Lower lobe of right lung (tissue), 2 donors: ENCODE data around the gene LGALS16. TPM values are rescaled to one million over a fixed set of nuclear protein-coding genes. Genes with fewer than 3 reads are reported as not detected.
"Not testable (repeated sequence)": the region's sequence is repeated elsewhere in the genome, so short reads cannot be mapped to it uniquely, and the experiment has no call there.

Experiments
- ATAC-seq, 2 donors: fragments of 200-7000 bp; cut with Tn5 transposase; one replicate each; pipeline ENCODE4 v1.9.1; 2020 to 2022; ENCODE audit warnings: mild to moderate bottlenecking in 2 of 2, moderate library complexity in 2 of 2
- DNase-seq: peaks from one replicate; pipeline ENCODE4 v3.0.0-alpha.2; 2020
- H3K27ac ChIP-seq: fragments of 200-600 bp; one replicate; pipeline ENCODE4 v1.8.0; 2022
- H3K27me3 ChIP-seq: fragments of 200-600 bp; one replicate; pipeline ENCODE4 v1.8.0; 2022; ENCODE audit warnings: low read depth
- H3K36me3 ChIP-seq: fragments of 200-600 bp; one replicate; pipeline ENCODE4 v1.8.0; 2022; ENCODE audit warnings: mild to moderate bottlenecking
- H3K4me1 ChIP-seq: fragments of 200-600 bp; one replicate; pipeline ENCODE4 v1.8.0; 2022
- H3K4me3 ChIP-seq: fragments of 200-600 bp; one replicate; pipeline ENCODE4 v1.8.0; 2022; ENCODE audit warnings: mild to moderate bottlenecking
- H3K9me3 ChIP-seq: fragments of 200-600 bp; one replicate; pipeline ENCODE4 v1.8.0; 2022
- intact Hi-C: fragments of 100-400 bp; cut with DNase I; formaldehyde crosslinking; loops from one replicate; pipeline ENCODE4 v1.11.0; 2022
- total RNA-seq: library from RNA; stranded (reverse); fragmentation: NEBNext Ultra II Directional; extraction: Animal tissue kit (Norgen Biotek cat#: 25700); gene quantifications from one replicate; pipeline ENCODE4 v1.2.1, GENCODE V29; 2021
- TF ChIP-seq, protein P1 (sequence below): fragments of 200-600 bp; IDR thresholded peaks from one replicate; pipeline ENCODE4 v1.8.0; 2022; ENCODE audit warnings: antibody characterized with exemption, mild to moderate bottlenecking
- donor health status: DM: no; HTN: yes; CAD: no; lungs with severe emphysema.

The LGALS16 gene
- total RNA-seq, 1 donor from 2014 or later: not detected

DNA sequence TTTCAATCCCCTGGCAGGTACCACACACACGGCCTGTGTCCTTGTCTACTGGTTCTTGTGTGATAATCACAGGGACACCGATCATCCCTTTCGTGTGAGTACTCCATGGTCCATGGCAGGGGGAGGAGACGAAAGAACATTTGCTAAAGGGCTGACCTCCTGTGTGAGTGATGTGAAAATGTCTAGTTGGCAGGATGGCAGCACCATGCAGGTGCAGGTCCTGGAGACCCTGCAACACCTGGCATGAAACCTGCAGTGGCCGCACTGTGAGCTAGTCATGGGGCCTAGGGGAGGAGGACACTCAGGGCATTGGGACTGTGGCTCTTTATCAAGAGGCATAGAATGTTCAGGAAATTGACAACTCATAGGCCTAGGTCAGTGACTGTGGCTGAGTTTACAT, 25.7 kb downstream of the LGALS16 start:
- peaks cover 24% of the 10 kb centered on the region for H3K4me1 ChIP-seq
- ATAC-seq: no peak
- no peak overlapping the region for H3K27ac ChIP-seq
- H3K36me3 ChIP-seq: no peaks in the 10 kb centered on the region
- peaks cover 5% of the 10 kb centered on the region for H3K27me3 ChIP-seq
- no peaks in the 10 kb centered on the region for H3K9me3 ChIP-seq
- DNase-seq: no peak
- TF ChIP-seq, protein P1, sequence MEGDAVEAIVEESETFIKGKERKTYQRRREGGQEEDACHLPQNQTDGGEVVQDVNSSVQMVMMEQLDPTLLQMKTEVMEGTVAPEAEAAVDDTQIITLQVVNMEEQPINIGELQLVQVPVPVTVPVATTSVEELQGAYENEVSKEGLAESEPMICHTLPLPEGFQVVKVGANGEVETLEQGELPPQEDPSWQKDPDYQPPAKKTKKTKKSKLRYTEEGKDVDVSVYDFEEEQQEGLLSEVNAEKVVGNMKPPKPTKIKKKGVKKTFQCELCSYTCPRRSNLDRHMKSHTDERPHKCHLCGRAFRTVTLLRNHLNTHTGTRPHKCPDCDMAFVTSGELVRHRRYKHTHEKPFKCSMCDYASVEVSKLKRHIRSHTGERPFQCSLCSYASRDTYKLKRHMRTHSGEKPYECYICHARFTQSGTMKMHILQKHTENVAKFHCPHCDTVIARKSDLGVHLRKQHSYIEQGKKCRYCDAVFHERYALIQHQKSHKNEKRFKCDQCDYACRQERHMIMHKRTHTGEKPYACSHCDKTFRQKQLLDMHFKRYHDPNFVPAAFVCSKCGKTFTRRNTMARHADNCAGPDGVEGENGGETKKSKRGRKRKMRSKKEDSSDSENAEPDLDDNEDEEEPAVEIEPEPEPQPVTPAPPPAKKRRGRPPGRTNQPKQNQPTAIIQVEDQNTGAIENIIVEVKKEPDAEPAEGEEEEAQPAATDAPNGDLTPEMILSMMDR: no peak
- no peak overlapping the region for H3K4me3 ChIP-seq
- intact Hi-C loops: no loop called here

DNA sequence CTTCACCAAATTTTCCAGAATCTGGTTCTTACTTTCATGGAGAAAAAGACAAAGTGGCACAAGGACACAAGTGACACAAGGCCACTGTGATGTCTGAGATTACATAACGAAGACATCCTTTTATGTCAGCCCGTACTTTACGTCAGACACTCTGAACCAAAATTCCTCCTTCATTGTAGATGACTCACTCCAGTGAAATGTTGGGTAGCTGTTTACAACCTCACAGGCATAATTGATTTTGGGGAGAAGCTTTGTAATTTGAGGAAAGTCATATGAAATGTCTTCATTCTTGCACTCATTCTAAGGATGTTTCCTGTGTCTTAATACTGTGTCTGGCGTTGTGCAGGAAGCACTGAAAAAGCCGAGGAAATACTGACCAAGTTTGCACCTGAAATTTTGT, 28.6 kb downstream of the LGALS16 start:
- Histone ChIP-seq H3K4me1 (peaks cover 5% of the 10 kb centered on the region), H3K36me3 (no peaks in the 10 kb centered on the region), H3K9me3 (no peaks in the 10 kb centered on the region), H3K27me3 (peaks cover 5% of the 10 kb centered on the region), H3K27ac (no peak overlapping the region), H3K4me3 (no peak overlapping the region)
- ATAC-seq: no peak
- intact Hi-C loops: no loop called here
- TF ChIP-seq, protein P1: no peak
- no peak for DNase-seq

DNA sequence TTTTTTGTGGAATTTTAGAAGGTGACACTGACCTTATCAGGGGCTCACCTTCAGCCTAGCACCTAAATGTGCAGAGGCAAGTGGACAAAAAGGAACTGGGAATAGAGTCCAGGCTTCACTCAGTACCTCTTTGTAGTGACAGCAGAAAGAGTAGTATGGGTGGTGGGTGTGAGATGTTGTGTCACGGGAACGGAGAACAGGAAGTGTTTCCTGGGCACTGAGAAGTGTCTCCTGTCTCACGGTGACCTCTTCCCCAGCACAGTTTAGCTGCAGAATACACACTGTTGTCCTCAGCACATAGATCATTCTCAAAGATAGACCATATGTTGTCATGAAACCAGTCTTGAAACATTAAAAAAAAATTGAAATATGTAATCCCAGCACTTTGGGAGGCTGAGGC, 31.0 kb downstream of the LGALS16 start:
- Histone ChIP-seq H3K27me3 (peaks cover 5% of the 10 kb centered on the region), H3K4me1 (no peaks in the 10 kb centered on the region), H3K4me3 (no peak overlapping the region), H3K36me3 (no peaks in the 10 kb centered on the region), H3K27ac (no peak overlapping the region), H3K9me3 (no peaks in the 10 kb centered on the region)
- TF ChIP-seq, protein P1: no peak
- DNase-seq: no peak
- ATAC-seq: no peak
- intact Hi-C loops: no loop called here

DNA sequence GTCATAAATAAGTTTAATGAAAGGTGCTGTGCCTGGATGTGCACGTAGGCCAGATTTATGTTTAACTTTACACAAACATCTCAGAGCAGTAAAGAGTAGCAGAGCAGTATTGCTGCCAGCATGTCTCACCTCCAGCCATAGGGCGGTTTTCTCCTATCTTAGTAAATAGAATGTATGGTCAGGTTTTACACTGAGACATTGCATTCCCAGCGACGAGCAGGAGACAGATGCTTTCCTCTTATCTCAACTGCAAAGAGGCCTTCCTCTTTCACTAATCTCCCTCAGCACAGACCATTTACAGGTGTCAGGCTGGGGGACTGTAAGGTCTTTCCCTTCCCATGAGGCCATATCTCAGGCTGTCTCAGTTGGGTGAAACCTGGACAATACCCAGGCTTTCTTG, 32.9 kb downstream of the LGALS16 start:
- ATAC-seq, H3K4me3 ChIP-seq, H3K36me3 ChIP-seq, H3K4me1 ChIP-seq, intact Hi-C loops, H3K27ac ChIP-seq, H3K27me3 ChIP-seq, DNase-seq, H3K9me3 ChIP-seq: not testable (repeated sequence)

DNA sequence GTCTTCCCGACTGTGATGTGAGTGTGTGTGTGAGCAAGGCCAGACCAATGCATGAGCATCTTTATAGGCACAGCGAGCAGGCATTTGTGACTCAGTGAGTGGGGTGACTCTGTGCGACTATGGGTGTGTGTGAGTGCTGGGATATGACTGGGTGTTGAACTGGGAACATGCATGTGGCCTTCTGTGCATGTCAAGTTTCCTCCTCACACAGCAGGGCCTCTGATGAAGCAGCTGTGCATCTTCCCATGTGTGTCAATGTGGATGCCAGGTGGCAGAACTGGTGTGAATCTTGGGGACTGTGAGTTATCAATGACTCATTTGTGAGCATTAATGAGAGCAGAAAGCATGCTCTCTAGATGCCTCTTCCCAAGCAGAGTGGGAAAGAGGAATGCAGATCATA, 36.5 kb downstream of the LGALS16 start:
- TF ChIP-seq, protein P1: no peak
- DNase-seq (no peak), ATAC-seq (no peak)
- no peaks in the 10 kb centered on the region for H3K9me3 ChIP-seq
- H3K27ac ChIP-seq: no peak overlapping the region
- H3K4me3 ChIP-seq: no peak overlapping the region
- no peaks in the 10 kb centered on the region for H3K4me1 ChIP-seq
- no peaks in the 10 kb centered on the region for H3K27me3 ChIP-seq
- H3K36me3 ChIP-seq: no peaks in the 10 kb centered on the region
- intact Hi-C loops: no loop called here

DNA sequence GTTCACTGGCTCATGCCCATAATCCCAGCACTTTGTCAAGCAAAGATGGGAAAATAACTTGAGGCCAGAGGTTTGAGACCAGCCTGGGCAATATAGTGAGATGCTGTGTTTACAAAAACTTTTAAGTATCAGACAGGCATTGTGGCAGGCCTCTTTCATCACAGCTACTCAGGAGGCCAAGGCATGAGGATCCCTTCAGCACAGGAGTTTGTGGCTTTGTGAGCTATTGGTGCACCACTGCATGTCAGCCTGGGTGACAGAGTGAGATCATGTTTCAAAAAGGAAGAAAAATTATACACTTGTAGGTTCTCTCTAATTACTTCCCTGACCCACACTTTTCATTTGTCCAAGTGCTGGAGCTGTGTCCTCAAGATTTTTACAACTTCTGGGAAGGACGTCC, 37.1 kb downstream of the LGALS16 start:
- Histone ChIP-seq H3K4me3 (no peak overlapping the region), H3K27me3 (no peaks in the 10 kb centered on the region), H3K9me3 (no peaks in the 10 kb centered on the region), H3K27ac (no peak overlapping the region), H3K36me3 (no peaks in the 10 kb centered on the region), H3K4me1 (no peaks in the 10 kb centered on the region)
- TF ChIP-seq, protein P1: no peak
- intact Hi-C loops: no loop called here
- ATAC-seq: no peak
- no peak for DNase-seq
